H1 (cell line): Measurements from ENCODE around the gene CYP51A1. TPM values are rescaled to one million over a fixed set of nuclear protein-coding genes. Genes with fewer than 3 reads are reported as not detected.

Experiments
- CHD2 ChIP-seq: IDR thresholded peaks from 2 replicates; pipeline ENCODE4 v1.6.1; 2012; ENCODE audit warnings: low read length, improper control_type of control experiment
- CREB1 ChIP-seq: IDR thresholded peaks from 2 replicates; pipeline ENCODE4 v1.6.1; 2012; ENCODE audit warnings: inconsistent platforms
- CTCF ChIP-seq, 3 experiments: IDR thresholded peaks; 1 replicate in 2 of 3; 2 replicates in 1 of 3; pipeline versions ENCODE4 v1.5.1 to v1.6.1; 2011; ENCODE audit warnings: low read length in 3 of 3, mild to moderate bottlenecking in 3 of 3, inconsistent platforms in 2 of 3, low read depth in 1 of 3, moderate library complexity in 1 of 3; ENCODE audit not compliant: insufficient read depth in 1 of 3; ENCODE audit errors: control extremely low read depth in 1 of 3
- E2F6 ChIP-seq: IDR thresholded peaks from 2 replicates; pipeline ENCODE4 v1.6.1; 2012; ENCODE audit warnings: inconsistent platforms
- EGR1 ChIP-seq: IDR thresholded peaks from 2 replicates; pipeline ENCODE4 v1.6.1; 2011; ENCODE audit warnings: low read depth, low read length, borderline replicate concordance
- EP300 ChIP-seq, 2 experiments: IDR thresholded peaks; 1 replicate in 1 of 2; 2 replicates in 1 of 2; pipeline ENCODE4 v1.6.1; 2011 to 2012; ENCODE audit warnings: low read depth in 2 of 2, low read length in 2 of 2, mild to moderate bottlenecking in 2 of 2, borderline replicate concordance in 1 of 2, inconsistent platforms in 1 of 2, moderate library complexity in 1 of 2
- NRF1 ChIP-seq: IDR thresholded peaks from 2 replicates; pipeline ENCODE4 v1.6.1; 2011; ENCODE audit warnings: mild to moderate bottlenecking, low read depth, low read length, improper control_type of control experiment
- PHF8 ChIP-seq: fragments of 200-600 bp; sonication (generic); conservative IDR thresholded peaks from 2 replicates; pipeline ENCODE4 v1.7.1; 2012; ENCODE audit warnings: low read depth, mild to moderate bottlenecking, inconsistent platforms, low read length, moderate library complexity
- POLR2A ChIP-seq, 2 experiments: IDR thresholded peaks; 1 replicate in 1 of 2; 2 replicates in 1 of 2; pipeline ENCODE4 v1.6.1; 2011; ENCODE audit warnings: low read depth in 2 of 2, low read length in 2 of 2, mild to moderate bottlenecking in 2 of 2; ENCODE audit errors: control extremely low read depth in 1 of 2
- RAD21 ChIP-seq, 2 experiments: IDR thresholded peaks in 1 of 2; conservative IDR thresholded peaks in 1 of 2; 2 replicates each; pipeline ENCODE4 v1.6.1; 2011; ENCODE audit warnings: low read depth in 2 of 2, low read length in 2 of 2, improper control_type of control experiment in 1 of 2, inconsistent platforms in 1 of 2, mild to moderate bottlenecking in 1 of 2, moderate library complexity in 1 of 2
- polyA plus RNA-seq, 7 experiments: library from polyadenylated mRNA; depleted of rRNA in 3 of 7; stranded (reverse) in 5 of 7; unstranded in 2 of 7; fragments of >200 nt in 5 of 7; fragments of 200-250 nt in 2 of 7; gene quantifications; 1 replicate in 5 of 7; 2 replicates in 1 of 7; 4 replicates in 1 of 7; pipeline versions ENCODE4 v1.2.1 to v1.2.3, GENCODE V29; 2011 to 2013; ENCODE audit warnings: missing spikeins in 2 of 7, mixed read lengths in 2 of 7
- total RNA-seq: library from RNA; stranded (reverse); fragmentation: NEBNext Ultra II Directional; extraction: Animal tissue kit (Norgen Biotek cat#: 25700); gene quantifications from 2 replicates; pipeline ENCODE4 v1.2.1, GENCODE V29; 2021

CYP51A1 gene
- total and polyA plus RNA-seq, 2 of the 8 experiments (the other 6 are each of a cell fraction or from before 2014, with no cell fraction given) = 9.8 to 111 TPM

GRCh38 chr7:92178928-92179924, 44.9 kb upstream of the CYP51A1 start, which contains the start of gene LRRD1 (continued):
- TF ChIP-seq EP300 (IDR thresholded peaks at IDR 0.05; ENCODE audit: borderline replicate concordance in 1 of 2, low read depth in 2 of 2, low read length in 2 of 2) (no peak), PHF8 (peak; percentile 43; the same call in 1 of the 2 replicates), E2F6 (peak; percentile 47), RAD21 (IDR thresholded peaks at IDR 0.05 in 1 of 2, conservative IDR thresholded peaks at IDR 0.05 in 1 of 2; ENCODE audit: low read depth in 2 of 2, low read length in 2 of 2) (peak; percentile 68 to 69), NRF1 (peak; percentile 26; the same call in 1 of the 2 replicates), CTCF (IDR thresholded peaks at IDR 0.05; ENCODE audit: control extremely low read depth in 1 of 3, insufficient read depth in 1 of 3, low read depth in 1 of 3, low read length in 3 of 3) (peak; percentile 86 to 97 (median 96)), CHD2 (peak; percentile 44; the same call in 1 of the 2 replicates), EGR1 (no peak), POLR2A (IDR thresholded peaks at IDR 0.05; ENCODE audit: control extremely low read depth in 1 of 2, low read depth in 2 of 2, low read length in 2 of 2) (no peak), CREB1 (peak; percentile 57)
